ENCODE measurements around the gene LIPC. TPM values are rescaled to one million over a fixed set of nuclear protein-coding genes. Genes with fewer than 3 reads are reported as not detected.

LIPC gene
- total and polyA plus RNA-seq, 12 donors = 0.22 to 1.3 (median 0.42) TPM; not detected in 1

- Histone ChIP-seq H3K4me3 (no peak overlapping the region), H3K9me3 (no peaks in the 10 kb centered on the region), H3K27me3 (no peaks in the 10 kb centered on the region), H3K27ac (no peak overlapping the region), H3K4me1 (peaks cover 0 to 9% (median 5%) of the 10 kb centered on the region in 9 donors), H3K36me3 (no peaks in the 10 kb centered on the region)
- WGBS, 2 donors = 63 to 80% methylated on average over 4 of the region's 4 CpGs
- no peak for TF ChIP-seq CTCF (IDR thresholded peaks at IDR 0.05)
- intact Hi-C loops (cut with DNase I) = loop anchor here in 1 of 10 donors (10.0 kb wide), 1 partner anchor 65 kb away; no protein-coding TSS in a partner anchor
- ATAC-seq (no peak), DNase-seq (no peak)
Observed at GRCh38 chr15:58399739-58400138, 32.1 kb upstream of the LIPC start.

- ATAC-seq = no peak
- no peaks in the 10 kb centered on the region for H3K27me3 ChIP-seq
- H3K9me3 ChIP-seq = no peaks in the 10 kb centered on the region
- intact Hi-C loops (cut with DNase I) = no loop called here
- H3K36me3 ChIP-seq = no peaks in the 10 kb centered on the region
- TF ChIP-seq CTCF (IDR thresholded peaks at IDR 0.05) = no peak
- no peak for DNase-seq
- H3K27ac ChIP-seq = no peak overlapping the region
- WGBS, 2 donors = 80 to 84% methylated on average over 6 of the region's 6 CpGs
- H3K4me3 ChIP-seq = no peak overlapping the region
- peaks cover 0 to 9% (median 5%) of the 10 kb centered on the region in 9 donors for H3K4me1 ChIP-seq
Observed at GRCh38 chr15:58401276-58401675, 30.5 kb upstream of the LIPC start.

- H3K4me3 ChIP-seq = no peak overlapping the region
- H3K9me3 ChIP-seq = no peaks in the 10 kb centered on the region
- H3K27me3 ChIP-seq = no peaks in the 10 kb centered on the region
- intact Hi-C loops (cut with DNase I) = no loop called here
- no peaks in the 10 kb centered on the region for H3K36me3 ChIP-seq
- DNase-seq = no peak
- 41 to 56% methylated on average over 8 of the region's 8 CpGs for WGBS, 2 donors
- H3K27ac ChIP-seq = no peak overlapping the region
- H3K4me1 ChIP-seq = peaks cover 0 to 9% (median 5%) of the 10 kb centered on the region in 9 donors
- no peak for TF ChIP-seq CTCF (IDR thresholded peaks at IDR 0.05)
- ATAC-seq = peak in 6 of 8 donors; percentile 34 to 65 (median 56)
Observed at GRCh38 chr15:58401991-58402649, 29.7 kb upstream of the LIPC start.

- TF ChIP-seq CTCF (IDR thresholded peaks at IDR 0.05) = no peak
- Histone ChIP-seq H3K4me1 (peaks cover 0 to 9% (median 5%) of the 10 kb centered on the region in 9 donors), H3K27ac (no peak overlapping the region), H3K36me3 (no peaks in the 10 kb centered on the region), H3K27me3 (no peaks in the 10 kb centered on the region), H3K9me3 (no peaks in the 10 kb centered on the region), H3K4me3 (no peak overlapping the region)
- no peak for ATAC-seq
- no peak for DNase-seq
- intact Hi-C loops (cut with DNase I) = no loop called here
- 69 to 74% methylated on average over 4 of the region's 4 CpGs for WGBS, 2 donors
Observed at GRCh38 chr15:58403581-58403980, 28.2 kb upstream of the LIPC start.

All from heart right ventricle (tissue), 16 donors.